Right ventricle myocardium superior (tissue), 1 donor: Measurements from ENCODE around the gene TP53BP1. TPM values are rescaled to one million over a fixed set of nuclear protein-coding genes. Genes with fewer than 3 reads are reported as not detected.

Experiments
- ATAC-seq: fragments of 200-7000 bp; cut with Tn5 transposase; one replicate; pipeline ENCODE4 v1.9.1; 2020; ENCODE audit warnings: mild to moderate bottlenecking; ENCODE audit not compliant: poor library complexity
- DNase-seq: peaks from one replicate; pipeline ENCODE4 v3.0.0-alpha.2; 2020
- intact Hi-C: fragments of 100-400 bp; cut with DNase I; formaldehyde crosslinking; loops from one replicate; pipeline ENCODE4 v1.11.2; 2022
- total RNA-seq: library from RNA; stranded (reverse); fragmentation: NEBNext Ultra II Directional; extraction: Animal tissue kit (Norgen Biotek cat#: 25700); gene quantifications from one replicate; pipeline ENCODE4 v1.2.1, GENCODE V29; 2021
- donor health status: DM: no; HTN: yes; CAD: no; lungs with severe emphysema.

Gene TP53BP1
- total RNA-seq, 1 donor from 2014 or later = 23.7 TPM

GRCh38 chr15:43520138-43520537 is 27.2 kb upstream of the TP53BP1 start:
- no peak for ATAC-seq

DNA sequence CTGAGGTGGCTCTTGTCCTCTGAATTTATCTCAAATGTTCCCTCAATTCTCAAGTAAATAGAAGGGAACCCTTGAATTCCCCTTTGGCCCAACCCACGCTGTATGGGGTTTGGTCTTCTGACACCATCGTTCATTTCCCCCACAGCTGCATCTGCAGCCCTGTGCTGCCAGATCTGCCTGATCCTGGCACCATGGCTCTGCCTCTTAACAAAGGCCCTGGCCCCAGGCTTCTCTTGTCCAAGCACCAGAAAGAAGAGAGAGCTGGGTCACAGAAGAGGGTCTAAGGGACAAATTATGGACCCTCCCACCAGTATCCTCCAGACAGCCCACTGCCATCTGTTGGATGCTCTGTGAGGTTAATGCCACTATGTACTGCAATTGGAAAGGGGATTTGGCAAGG is 26.2 kb upstream of the TP53BP1 start:
- no peak for DNase-seq
- intact Hi-C loops = no loop called here
- no peak for ATAC-seq

More at GRCh38 chr15:43520138-43520537, 27.2 kb upstream of the TP53BP1 start:
- intact Hi-C loops = no loop called here
- DNase-seq = no peak

GRCh38 chr15:43518197-43518761 is 25.3 kb upstream of the TP53BP1 start:
- intact Hi-C loops = no loop called here
- ATAC-seq = peak; percentile 26
- DNase-seq = no peak

- DNase-seq (peak; percentile 73), ATAC-seq (peak; percentile 54)
- intact Hi-C loops = no loop called here
Observed at GRCh38 chr15:43517354-43518196, 24.6 kb upstream of the TP53BP1 start, which contains the start of gene MAP1A. Gene MAP1A (plus strand): TSS chr15:43517608. CDS start chr15:43521474, 3,866 bp downstream.

DNA sequence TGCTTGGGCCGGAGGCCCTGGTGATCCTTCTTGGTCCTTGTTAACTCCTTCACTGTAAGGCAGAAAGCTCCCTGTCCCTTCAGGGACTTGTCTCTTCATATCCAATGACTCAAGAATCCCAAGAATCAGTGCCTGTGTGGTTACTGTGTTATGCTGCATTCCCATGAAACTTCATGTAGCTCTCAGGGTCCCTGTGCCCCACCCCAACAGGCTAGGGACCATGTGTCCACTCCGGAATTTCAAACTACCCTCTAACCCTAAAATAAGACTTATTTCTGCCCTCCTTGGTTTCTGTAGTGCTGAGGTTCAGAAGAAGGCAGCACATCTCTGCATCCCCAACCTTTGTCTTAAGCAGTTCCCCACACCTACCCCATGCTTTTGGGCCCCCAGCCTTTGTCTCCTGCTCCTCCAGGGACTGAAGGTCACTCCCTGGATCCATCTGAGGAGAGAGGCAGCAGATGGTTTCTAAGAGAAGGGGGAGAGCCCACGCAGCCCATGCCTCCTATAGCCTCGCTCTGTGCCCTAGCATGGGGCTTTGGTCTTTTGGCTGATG is 23.9 kb upstream of the TP53BP1 start:
- intact Hi-C loops = no loop called here
- DNase-seq (no peak), ATAC-seq (no peak)

GRCh38 chr15:43516185-43516584 is 23.2 kb upstream of the TP53BP1 start:
- intact Hi-C loops = no loop called here

GRCh38 chr15:43515741-43516140 is 22.8 kb upstream of the TP53BP1 start:
- intact Hi-C loops = no loop called here
- ATAC-seq = no peak
- no peak for DNase-seq

More at GRCh38 chr15:43516185-43516584, 23.2 kb upstream of the TP53BP1 start:
- peak; percentile 56 for ATAC-seq
- peak; percentile 68 for DNase-seq

DNA sequence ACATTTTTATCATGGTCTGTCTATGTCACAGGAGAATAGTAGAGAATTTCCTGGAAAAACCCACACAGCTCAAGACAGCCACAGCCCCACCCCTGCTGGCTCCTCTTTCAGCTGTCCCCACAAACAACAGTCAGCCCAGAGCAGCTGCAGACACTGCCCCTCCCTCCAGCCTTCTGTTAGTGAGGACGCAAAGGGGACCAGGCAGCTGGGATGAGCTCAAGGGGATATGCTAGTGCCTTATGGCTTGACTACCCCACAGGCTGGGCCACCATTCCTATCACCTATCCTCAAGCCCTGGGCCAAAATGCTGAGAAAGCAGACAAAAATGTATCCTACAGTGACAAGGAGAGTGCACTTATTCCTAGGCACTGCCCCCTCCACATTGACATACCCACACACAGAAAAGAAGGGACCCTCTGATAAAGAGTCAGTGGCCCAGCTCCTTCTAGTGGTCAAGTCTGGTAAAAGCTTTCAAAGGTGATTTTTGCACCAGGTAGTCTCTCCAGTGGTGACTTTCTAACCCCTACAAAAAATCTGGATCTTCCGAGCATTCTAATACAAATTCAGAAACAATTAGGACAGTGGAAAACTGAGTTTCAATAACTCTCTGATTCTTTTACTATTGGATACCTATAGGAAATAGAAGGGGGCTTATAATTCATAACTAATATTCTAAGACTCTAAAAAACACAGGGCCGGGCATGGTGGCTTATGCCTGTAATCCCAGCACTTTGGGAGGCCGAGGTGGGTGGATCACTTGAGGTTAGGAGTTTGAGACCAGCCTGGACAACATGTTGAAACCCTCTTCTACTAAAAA is 21.5 kb upstream of the TP53BP1 start:
- peak; percentile 80 for DNase-seq
- intact Hi-C loops = no loop called here
- peak; percentile 2 for ATAC-seq

DNA sequence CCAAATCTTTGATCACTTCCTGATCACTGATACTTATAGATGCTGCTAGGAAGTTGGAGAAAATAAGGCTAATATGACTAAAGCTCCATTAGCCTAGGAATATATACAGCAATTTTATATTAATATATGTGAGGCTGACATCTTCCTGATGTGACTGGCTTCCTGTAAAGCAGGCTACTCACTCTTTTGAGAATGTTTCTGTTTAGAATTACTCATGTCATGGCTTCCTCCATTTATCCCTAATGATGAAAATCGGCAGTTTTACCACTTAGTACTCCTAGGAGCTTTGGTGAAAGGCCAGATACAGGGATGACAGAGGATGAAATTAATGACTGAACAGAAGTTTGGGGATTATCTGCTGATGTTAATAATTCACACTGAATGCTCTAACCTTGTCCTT is 20.6 kb upstream of the TP53BP1 start:
- ATAC-seq (no peak), DNase-seq (no peak)
- intact Hi-C loops = no loop called here

- ATAC-seq (no peak), DNase-seq (no peak)
- intact Hi-C loops = no loop called here
Observed at GRCh38 chr15:43511012-43511885, 18.3 kb upstream of the TP53BP1 start.

DNA sequence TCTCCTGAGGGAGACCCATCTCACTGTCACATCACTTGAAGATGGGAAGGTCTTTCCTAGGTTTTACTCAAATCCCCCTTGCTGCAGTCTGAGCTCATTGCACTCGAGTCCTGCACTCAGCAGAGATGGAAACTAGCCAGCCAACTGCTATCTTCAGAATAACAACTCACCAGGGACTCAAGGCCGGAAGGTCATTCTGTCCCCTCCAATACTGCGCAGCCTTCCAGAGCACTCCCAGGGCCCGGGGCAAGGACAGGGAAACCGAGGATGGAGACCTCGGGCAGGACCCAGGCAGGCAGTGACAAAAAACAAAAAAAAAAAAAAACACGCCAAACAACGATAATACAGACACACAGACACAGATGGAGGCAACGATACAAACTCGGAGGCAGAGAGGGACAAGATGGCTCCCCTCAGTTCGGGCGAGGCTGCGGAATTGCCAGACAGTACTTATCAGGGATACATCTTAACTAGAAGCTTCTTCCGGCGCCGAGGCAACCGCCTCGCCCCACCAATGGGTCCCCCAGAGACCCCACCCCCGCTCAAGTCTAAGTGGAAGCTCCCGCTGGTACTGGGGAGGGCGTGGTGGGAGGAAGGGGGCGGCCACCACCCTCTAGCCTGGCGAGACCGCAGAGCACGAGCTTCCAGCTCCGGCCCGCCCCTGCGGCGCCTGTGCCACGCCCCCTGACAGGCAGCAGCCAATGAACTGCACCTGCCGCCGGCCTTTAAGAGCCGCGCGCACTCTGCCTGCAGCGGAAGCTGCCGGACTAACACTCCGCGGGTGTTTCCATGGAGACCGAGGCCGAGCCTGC is 17.4 kb upstream of the TP53BP1 start:
- DNase-seq (peak; percentile 99), ATAC-seq (peak; percentile 98)
- intact Hi-C loops = no loop called here

- DNase-seq (peak; percentile 58), ATAC-seq (peak; percentile 2)
- intact Hi-C loops = no loop called here
Observed at GRCh38 chr15:43509660-43510199, 16.8 kb upstream of the TP53BP1 start.

- no peak for ATAC-seq
- intact Hi-C loops = no loop called here
- DNase-seq = no peak
Observed at GRCh38 chr15:43508991-43509659, 16.2 kb upstream of the TP53BP1 start.

DNA sequence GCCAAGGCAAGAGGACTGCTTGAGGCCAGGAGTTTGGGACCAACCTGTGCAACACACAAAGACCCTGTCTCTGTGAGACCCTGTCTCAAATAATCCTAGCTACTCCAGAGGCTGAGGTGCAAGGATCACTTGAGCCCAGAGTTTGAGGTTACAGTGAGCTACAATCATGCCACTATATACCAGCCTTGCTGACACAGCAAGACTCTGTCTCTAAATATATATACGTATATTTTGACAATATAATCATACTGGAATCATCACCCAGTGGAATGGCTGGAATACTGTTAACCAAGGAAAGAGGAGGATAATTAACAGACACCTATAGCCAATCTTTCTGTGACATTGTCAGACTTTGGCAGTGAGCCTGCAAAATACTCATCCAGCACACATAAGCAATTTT is 15.5 kb upstream of the TP53BP1 start:
- ATAC-seq (no peak), DNase-seq (no peak)
- intact Hi-C loops = no loop called here

- intact Hi-C loops = no loop called here
- DNase-seq = no peak
Observed at GRCh38 chr15:43505738-43506137, 12.8 kb upstream of the TP53BP1 start.

GRCh38 chr15:43499635-43500034 is 6.7 kb upstream of the TP53BP1 start:
- no peak for DNase-seq
- intact Hi-C loops = no loop called here
- ATAC-seq = no peak

More at GRCh38 chr15:43505738-43506137, 12.8 kb upstream of the TP53BP1 start:
- no peak for ATAC-seq

DNA sequence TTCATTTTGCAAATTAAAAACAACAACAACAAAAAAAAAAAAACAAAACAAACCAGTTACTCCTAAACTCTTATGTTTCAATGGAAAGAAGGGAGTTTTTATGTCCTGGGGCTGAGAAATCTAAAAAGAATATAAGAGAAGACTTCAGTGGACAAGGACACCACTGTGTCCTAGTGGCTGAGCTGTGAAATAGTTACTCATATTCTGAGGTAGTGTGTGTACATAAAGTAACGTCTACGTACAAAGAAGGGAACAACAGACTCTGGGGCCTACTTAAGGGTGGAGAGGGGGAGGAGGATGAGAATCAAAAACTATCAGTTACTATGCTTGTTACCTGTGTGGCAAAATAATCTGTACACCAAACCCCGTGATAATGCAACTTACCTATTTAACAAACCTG is 6.0 kb upstream of the TP53BP1 start:
- ATAC-seq (no peak), DNase-seq (no peak)
- intact Hi-C loops = no loop called here
